OCI-LY3 (cell line): ENCODE data around the gene KRT23.

Experiments used
- EZH2phosphoT487 ChIP-seq: fragments of 200-600 bp; shearing (Covaris generic); IDR thresholded peaks from 2 replicates; pipeline ENCODE4 v1.6.1; 2018; ENCODE audit warnings: antibody characterized with exemption, mixed run types, low read depth
- TF ChIP-seq, protein P1 (sequence below): fragments of 200-600, 300-600 bp; sonication (generic); IDR thresholded peaks from 2 replicates; pipeline ENCODE4 v1.5.1; 2014; ENCODE audit warnings: antibody characterized with exemption, low read length, low read depth

DNA sequence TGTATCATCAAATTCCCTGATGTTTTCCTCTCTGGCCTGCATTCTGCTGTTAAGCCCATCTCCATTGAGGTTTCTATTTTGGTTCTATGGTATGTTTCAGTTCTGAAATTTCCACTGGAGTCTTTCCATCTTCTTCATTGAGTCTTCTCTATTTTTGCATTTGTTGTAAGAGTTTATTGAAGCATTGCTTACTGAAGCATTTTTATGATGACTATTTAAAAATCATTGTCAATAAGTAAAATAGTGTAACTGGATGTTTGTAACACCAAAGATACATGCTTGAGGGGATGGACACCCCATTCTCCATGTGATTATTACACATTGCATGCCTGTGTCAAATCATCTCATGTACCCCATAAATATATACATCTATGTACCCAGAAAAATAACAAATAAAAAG is 38.1 kb upstream of the KRT23 start:
- TF ChIP-seq, protein P1, sequence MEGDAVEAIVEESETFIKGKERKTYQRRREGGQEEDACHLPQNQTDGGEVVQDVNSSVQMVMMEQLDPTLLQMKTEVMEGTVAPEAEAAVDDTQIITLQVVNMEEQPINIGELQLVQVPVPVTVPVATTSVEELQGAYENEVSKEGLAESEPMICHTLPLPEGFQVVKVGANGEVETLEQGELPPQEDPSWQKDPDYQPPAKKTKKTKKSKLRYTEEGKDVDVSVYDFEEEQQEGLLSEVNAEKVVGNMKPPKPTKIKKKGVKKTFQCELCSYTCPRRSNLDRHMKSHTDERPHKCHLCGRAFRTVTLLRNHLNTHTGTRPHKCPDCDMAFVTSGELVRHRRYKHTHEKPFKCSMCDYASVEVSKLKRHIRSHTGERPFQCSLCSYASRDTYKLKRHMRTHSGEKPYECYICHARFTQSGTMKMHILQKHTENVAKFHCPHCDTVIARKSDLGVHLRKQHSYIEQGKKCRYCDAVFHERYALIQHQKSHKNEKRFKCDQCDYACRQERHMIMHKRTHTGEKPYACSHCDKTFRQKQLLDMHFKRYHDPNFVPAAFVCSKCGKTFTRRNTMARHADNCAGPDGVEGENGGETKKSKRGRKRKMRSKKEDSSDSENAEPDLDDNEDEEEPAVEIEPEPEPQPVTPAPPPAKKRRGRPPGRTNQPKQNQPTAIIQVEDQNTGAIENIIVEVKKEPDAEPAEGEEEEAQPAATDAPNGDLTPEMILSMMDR, result no peak
- TF ChIP-seq EZH2phosphoT487, result no peak
